SK-N-SH (cell line): Measurements from ENCODE around the gene FXYD5. TPM values are rescaled to one million over a fixed set of nuclear protein-coding genes. Genes with fewer than 3 reads are reported as not detected.

Experiments
- CTCF ChIA-PET: fragments of 300-600, 350-600 bp; formaldehyde crosslinking; extraction: SDS; loops from one replicate; lab custom pipeline; 2021; lab: Yijun Ruan, JAX
- POLR2A ChIA-PET: fragments of 350-600 bp; sonication (Branson Sonifier 250); formaldehyde crosslinking; extraction: SDS; loops from one replicate; lab custom pipeline; 2020; ENCODE audit warnings: antibody characterized with exemption, inconsistent platforms; lab: Yijun Ruan, JAX
- DNase-seq: peaks from one replicate; pipeline ENCODE4 v3.0.0; 2012
- H2AFZ ChIP-seq: fragments of 200-600 bp; sonication (generic); 2 replicates; pipeline ENCODE4 v1.8.1; 2016; ENCODE audit warnings: antibody characterized with exemption, mild to moderate bottlenecking, low read depth
- H3F3A ChIP-seq: fragments of 200-600 bp; sonication (generic); replicated peaks from 2 replicates; pipeline ENCODE3; 2016; ENCODE audit warnings: antibody characterized with exemption, mild to moderate bottlenecking; ENCODE audit not compliant: insufficient read depth
- H3K27ac ChIP-seq, 2 experiments: fragments of 200-500 bp in 1 of 2; fragments of 200-600 bp in 1 of 2; sonication (Bioruptor generic) in 1 of 2; sonication (generic), shearing (Covaris generic) in 1 of 2; 2 replicates each; pipeline versions ENCODE4 v1.5.1 to v1.6.1; 2014 to 2016; ENCODE audit warnings: low read depth in 2 of 2, inconsistent platforms in 1 of 2, low read length in 1 of 2, mild to moderate bottlenecking in 1 of 2, mixed read lengths in 1 of 2
- H3K27me3 ChIP-seq: fragments of 200-600 bp; sonication (generic), shearing (Covaris generic); 2 replicates; pipeline ENCODE4 v1.6.1; 2016; ENCODE audit warnings: mixed run types; ENCODE audit not compliant: insufficient read depth
- H3K36me3 ChIP-seq, 2 experiments: fragments of 200-500 bp in 1 of 2; fragments of 200-600 bp in 1 of 2; sonication (Bioruptor generic) in 1 of 2; sonication (generic) in 1 of 2; replicated peaks in 1 of 2; 2 replicates each; pipeline versions ENCODE3 to v1.5.1; 2014 to 2016; ENCODE audit warnings: low read length in 1 of 2, mild to moderate bottlenecking in 1 of 2; ENCODE audit not compliant: insufficient read depth in 2 of 2, control insufficient read depth in 1 of 2
- H3K4me1 ChIP-seq, 2 experiments: fragments of 200-500 bp in 1 of 2; fragments of 200-600 bp in 1 of 2; sonication (Bioruptor generic) in 1 of 2; sonication (generic), shearing (Covaris generic) in 1 of 2; 2 replicates each; pipeline versions ENCODE4 v1.5.1 to v1.6.1; 2014 to 2016; ENCODE audit warnings: low read depth in 1 of 2, low read length in 1 of 2, mixed run types in 1 of 2; ENCODE audit not compliant: insufficient read depth in 2 of 2, control insufficient read depth in 1 of 2
- H3K4me2 ChIP-seq: fragments of 200-600 bp; sonication (generic), shearing (Covaris generic); 2 replicates; pipeline ENCODE4 v1.6.1; 2017; ENCODE audit warnings: mixed run types
- H3K4me3 ChIP-seq, 2 experiments: fragments of 200-500 bp in 1 of 2; fragments of 200-600 bp in 1 of 2; sonication (Bioruptor generic) in 1 of 2; sonication (generic), shearing (Covaris generic) in 1 of 2; 2 replicates each; pipeline versions ENCODE4 v1.5.1 to v1.8.1; 2014 to 2016; ENCODE audit warnings: low read depth in 2 of 2, inconsistent platforms in 1 of 2, low read length in 1 of 2, mild to moderate bottlenecking in 1 of 2, mixed read lengths in 1 of 2, moderate library complexity in 1 of 2
- H3K79me2 ChIP-seq: fragments of 200-600 bp; sonication (generic); 2 replicates; pipeline ENCODE4 v1.8.1; 2017; ENCODE audit warnings: mild to moderate bottlenecking; ENCODE audit not compliant: insufficient read depth
- H3K9ac ChIP-seq: fragments of 200-600 bp; sonication (generic); 2 replicates; pipeline ENCODE4 v1.6.1; 2017; ENCODE audit warnings: mixed run types
- H3K9me2 ChIP-seq: fragments of 200-600 bp; sonication (generic); 2 replicates; pipeline ENCODE4 v1.6.1; 2017; ENCODE audit warnings: mixed run types
- H3K9me3 ChIP-seq: fragments of 200-600 bp; sonication (generic); 2 replicates; pipeline ENCODE4 v1.6.1; 2017; ENCODE audit warnings: mixed run types, mild to moderate bottlenecking, moderate library complexity
- H4K20me1 ChIP-seq: fragments of 200-600 bp; sonication (generic); 2 replicates; pipeline ENCODE4 v1.6.1; 2017; ENCODE audit warnings: mild to moderate bottlenecking, mixed run types; ENCODE audit not compliant: insufficient read depth
- EP300 ChIP-seq, 2 experiments: IDR thresholded peaks; 2 replicates each; pipeline versions ENCODE4 v1.4.0 to v1.6.1; 2012; ENCODE audit warnings: borderline replicate concordance in 1 of 2, low read depth in 1 of 2, low read length in 1 of 2
- GABPA ChIP-seq: IDR thresholded peaks from 2 replicates; pipeline ENCODE4 v1.4.0; 2012; ENCODE audit warnings: low read depth, mild to moderate bottlenecking
- GATA2 ChIP-seq: sonication (generic); formaldehyde crosslinking; IDR thresholded peaks from 2 replicates; pipeline ENCODE4 v1.5.0; 2020; ENCODE audit warnings: mild to moderate bottlenecking, missing genetic modification reagents
- NFIC ChIP-seq: IDR thresholded peaks from 2 replicates; pipeline ENCODE4 v1.4.0; 2012; ENCODE audit warnings: borderline replicate concordance
- NRF1 ChIP-seq: IDR thresholded peaks from 2 replicates; pipeline ENCODE4 v1.6.1; 2012; ENCODE audit warnings: low read depth, mild to moderate bottlenecking, low read length
- POLR2AphosphoS5 ChIP-seq: IDR thresholded peaks from 2 replicates; pipeline ENCODE4 v1.6.1; 2012; ENCODE audit warnings: low read depth, low read length
- RFX5 ChIP-seq: IDR thresholded peaks from 2 replicates; pipeline ENCODE4 v1.6.1; 2012; ENCODE audit warnings: mild to moderate bottlenecking, improper control_type of control experiment, low read length
- SIN3A ChIP-seq: IDR thresholded peaks from 2 replicates; pipeline ENCODE4 v1.6.1; 2012; ENCODE audit warnings: low read depth, mild to moderate bottlenecking, low read length, moderate library complexity, borderline replicate concordance
- SMC3 ChIP-seq: IDR thresholded peaks from 2 replicates; pipeline ENCODE4 v1.6.1; 2012; ENCODE audit warnings: low read depth, low read length, improper control_type of control experiment
- TAF1 ChIP-seq: IDR thresholded peaks from 2 replicates; pipeline ENCODE4 v1.6.1; 2012; ENCODE audit warnings: low read depth, mild to moderate bottlenecking, low read length, moderate library complexity, borderline replicate concordance
- TEAD4 ChIP-seq: IDR thresholded peaks from 2 replicates; pipeline ENCODE4 v1.4.0; 2012; ENCODE audit warnings: mild to moderate bottlenecking, borderline replicate concordance; ENCODE audit not compliant: insufficient read depth
- YY1 ChIP-seq: IDR thresholded peaks from 2 replicates; pipeline ENCODE4 v1.4.0; 2012; ENCODE audit warnings: low read depth, mild to moderate bottlenecking
- WGBS: methylation state at CpG from one replicate; pipeline ENCODE4 v1.1.6; 2017; ENCODE audit warnings: low lambda C conversion rate; 5-methylcytosine and 5-hydroxymethylcytosine counted together
- polyA plus RNA-seq, 3 experiments: library from polyadenylated mRNA; depleted of rRNA; stranded (reverse); fragments of >200 nt; gene quantifications; 2 replicates each; pipeline ENCODE4 v1.2.3, GENCODE V29; 2012
- TF ChIP-seq, protein P1 (sequence below): fragments of 150-350 bp; IDR thresholded peaks from 2 replicates; pipeline ENCODE4 v1.6.1; 2016; ENCODE audit warnings: mild to moderate bottlenecking, low read depth, low read length
- TF ChIP-seq, protein P2 (sequence below): fragments of 150-350 bp; IDR thresholded peaks from 2 replicates; pipeline ENCODE4 v1.6.1; 2017; ENCODE audit warnings: antibody characterized with exemption, low read length, low read depth, borderline replicate concordance
- TF ChIP-seq, protein P3 (sequence below): IDR thresholded peaks from 2 replicates; pipeline ENCODE4 v1.4.0; 2012; ENCODE audit warnings: low read depth, borderline replicate concordance
- TF ChIP-seq, protein P4 (sequence below): IDR thresholded peaks from 2 replicates; pipeline ENCODE4 v1.4.0; 2012; ENCODE audit warnings: low read depth, borderline replicate concordance

The FXYD5 gene
- polyA plus RNA-seq, 1 of the 3 experiments (the other 2 are of a cell fraction): 195 TPM

DNA sequence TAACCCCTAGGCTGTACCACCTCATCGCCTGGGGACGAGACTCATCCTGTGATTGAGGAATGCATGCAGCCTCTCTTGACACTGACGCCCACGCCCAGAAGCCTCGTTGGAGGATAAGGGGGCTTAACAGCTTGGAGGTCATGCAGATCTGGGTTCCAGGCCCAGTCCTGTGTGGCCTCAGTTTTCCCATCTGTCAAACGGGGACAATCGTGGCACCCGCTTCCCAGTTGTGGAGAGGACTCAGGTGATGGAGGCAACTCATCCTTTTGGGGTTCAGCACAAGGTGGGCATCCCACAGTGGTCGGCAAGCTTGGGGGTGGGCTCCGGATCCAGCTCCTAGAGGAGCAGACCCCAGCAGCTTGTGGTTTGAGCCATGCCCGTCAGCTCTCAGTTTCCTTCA is 18.3 kb upstream of the FXYD5 start:
- DNase-seq: no peak
- no peaks in the 10 kb centered on the region for H4K20me1 ChIP-seq
- no peak for TF ChIP-seq YY1
- TF ChIP-seq, all 33 proteins: peak for 0
- no peaks in the 10 kb centered on the region for H3F3A ChIP-seq
- WGBS: 67% methylated on average over 5 of the region's 11 CpGs
- no peak overlapping the region for H3K4me2 ChIP-seq
- H3K4me3 ChIP-seq: no peak overlapping the region
- peaks cover 0 to 12% of the 10 kb centered on the region in 2 experiments; a peak in 2 of 4 replicates for H3K4me1 ChIP-seq
- ChIA-PET POLR2A (no interaction called here), CTCF (interaction anchor here (0.5 to 5.4 kb wide), 28 partner anchors 9 to 498 kb away, joined by 3 to 66 read pairs (median 5); partner anchors contain the start of genes FXYD3 and USF2)
- no peaks in the 10 kb centered on the region for H3K9me3 ChIP-seq
- H2AFZ ChIP-seq: no peak overlapping the region
- no peaks in the 10 kb centered on the region for H3K9me2 ChIP-seq
- no peaks in the 10 kb centered on the region for H3K79me2 ChIP-seq
- no peaks in the 10 kb centered on the region for H3K36me3 ChIP-seq
- H3K27ac ChIP-seq: no peak overlapping the region
- H3K9ac ChIP-seq: no peak overlapping the region
- H3K27me3 ChIP-seq: peaks cover 15% of the 10 kb centered on the region; the same call in 1 of the 2 replicates

DNA sequence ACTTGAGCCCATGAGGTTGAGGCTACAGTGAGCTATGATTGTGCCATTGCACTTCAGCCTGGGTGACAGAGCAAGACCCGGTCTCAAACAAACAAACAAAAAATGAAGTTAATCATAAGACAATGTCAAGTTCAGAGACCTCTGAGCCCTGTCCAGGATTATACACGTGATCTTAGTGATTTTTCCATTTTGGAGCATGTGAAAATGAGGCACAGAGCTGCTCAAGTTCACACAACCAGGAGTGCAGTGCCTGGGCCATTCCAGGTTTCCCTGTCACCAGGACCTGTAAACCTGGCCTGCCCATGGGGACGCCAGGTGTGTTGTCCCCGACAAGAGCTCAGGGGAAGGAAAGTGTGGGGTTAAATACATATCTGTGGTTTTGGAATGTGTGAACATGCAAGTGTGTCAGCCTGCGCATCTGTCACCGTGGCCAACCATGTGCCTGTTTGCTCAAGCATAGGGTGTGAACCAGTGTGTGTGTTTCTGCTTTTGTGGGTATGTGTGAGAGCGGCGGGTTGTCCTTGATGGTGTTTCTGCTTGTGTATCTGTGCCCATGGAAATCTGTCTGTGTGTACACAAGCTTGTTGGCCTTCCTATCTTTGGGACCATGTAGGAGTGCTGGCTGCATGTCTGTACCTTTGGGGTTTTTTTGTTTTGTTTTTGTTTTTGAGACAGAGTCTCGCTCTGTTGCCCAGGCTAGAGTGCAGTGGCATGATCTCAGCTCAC is 17.4 kb upstream of the FXYD5 start:
- no peak overlapping the region for H3K4me3 ChIP-seq
- H3K79me2 ChIP-seq: no peaks in the 10 kb centered on the region
- H4K20me1 ChIP-seq: no peaks in the 10 kb centered on the region
- H3K4me2 ChIP-seq: no peak overlapping the region
- WGBS: 62% methylated on average over 9 of the region's 9 CpGs
- no peak overlapping the region for H3K27ac ChIP-seq
- TF ChIP-seq, protein P1, sequence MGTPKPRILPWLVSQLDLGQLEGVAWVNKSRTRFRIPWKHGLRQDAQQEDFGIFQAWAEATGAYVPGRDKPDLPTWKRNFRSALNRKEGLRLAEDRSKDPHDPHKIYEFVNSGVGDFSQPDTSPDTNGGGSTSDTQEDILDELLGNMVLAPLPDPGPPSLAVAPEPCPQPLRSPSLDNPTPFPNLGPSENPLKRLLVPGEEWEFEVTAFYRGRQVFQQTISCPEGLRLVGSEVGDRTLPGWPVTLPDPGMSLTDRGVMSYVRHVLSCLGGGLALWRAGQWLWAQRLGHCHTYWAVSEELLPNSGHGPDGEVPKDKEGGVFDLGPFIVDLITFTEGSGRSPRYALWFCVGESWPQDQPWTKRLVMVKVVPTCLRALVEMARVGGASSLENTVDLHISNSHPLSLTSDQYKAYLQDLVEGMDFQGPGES: no peak
- TF ChIP-seq, protein P2, sequence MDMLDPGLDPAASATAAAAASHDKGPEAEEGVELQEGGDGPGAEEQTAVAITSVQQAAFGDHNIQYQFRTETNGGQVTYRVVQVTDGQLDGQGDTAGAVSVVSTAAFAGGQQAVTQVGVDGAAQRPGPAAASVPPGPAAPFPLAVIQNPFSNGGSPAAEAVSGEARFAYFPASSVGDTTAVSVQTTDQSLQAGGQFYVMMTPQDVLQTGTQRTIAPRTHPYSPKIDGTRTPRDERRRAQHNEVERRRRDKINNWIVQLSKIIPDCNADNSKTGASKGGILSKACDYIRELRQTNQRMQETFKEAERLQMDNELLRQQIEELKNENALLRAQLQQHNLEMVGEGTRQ: no peak
- TF ChIP-seq RFX5 (no peak), TEAD4 (no peak), NFIC (no peak), TAF1 (no peak), POLR2AphosphoS5 (no peak), SMC3 (no peak), GABPA (no peak), SIN3A (no peak), NRF1 (no peak), GATA2 (CRISPR knock-in tag) (no peak), EP300 (IDR thresholded peaks at IDR 0.05; ENCODE audit: borderline replicate concordance in 1 of 2, low read depth in 1 of 2, low read length in 1 of 2) (no peak)
- TF ChIP-seq, protein P3, sequence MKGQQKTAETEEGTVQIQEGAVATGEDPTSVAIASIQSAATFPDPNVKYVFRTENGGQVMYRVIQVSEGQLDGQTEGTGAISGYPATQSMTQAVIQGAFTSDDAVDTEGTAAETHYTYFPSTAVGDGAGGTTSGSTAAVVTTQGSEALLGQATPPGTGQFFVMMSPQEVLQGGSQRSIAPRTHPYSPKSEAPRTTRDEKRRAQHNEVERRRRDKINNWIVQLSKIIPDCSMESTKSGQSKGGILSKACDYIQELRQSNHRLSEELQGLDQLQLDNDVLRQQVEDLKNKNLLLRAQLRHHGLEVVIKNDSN: no peak
- TF ChIP-seq, protein P4, sequence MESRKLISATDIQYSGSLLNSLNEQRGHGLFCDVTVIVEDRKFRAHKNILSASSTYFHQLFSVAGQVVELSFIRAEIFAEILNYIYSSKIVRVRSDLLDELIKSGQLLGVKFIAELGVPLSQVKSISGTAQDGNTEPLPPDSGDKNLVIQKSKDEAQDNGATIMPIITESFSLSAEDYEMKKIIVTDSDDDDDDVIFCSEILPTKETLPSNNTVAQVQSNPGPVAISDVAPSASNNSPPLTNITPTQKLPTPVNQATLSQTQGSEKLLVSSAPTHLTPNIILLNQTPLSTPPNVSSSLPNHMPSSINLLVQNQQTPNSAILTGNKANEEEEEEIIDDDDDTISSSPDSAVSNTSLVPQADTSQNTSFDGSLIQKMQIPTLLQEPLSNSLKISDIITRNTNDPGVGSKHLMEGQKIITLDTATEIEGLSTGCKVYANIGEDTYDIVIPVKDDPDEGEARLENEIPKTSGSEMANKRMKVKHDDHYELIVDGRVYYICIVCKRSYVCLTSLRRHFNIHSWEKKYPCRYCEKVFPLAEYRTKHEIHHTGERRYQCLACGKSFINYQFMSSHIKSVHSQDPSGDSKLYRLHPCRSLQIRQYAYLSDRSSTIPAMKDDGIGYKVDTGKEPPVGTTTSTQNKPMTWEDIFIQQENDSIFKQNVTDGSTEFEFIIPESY: no peak
- H3K36me3 ChIP-seq: no peaks in the 10 kb centered on the region
- H3K9me2 ChIP-seq: no peaks in the 10 kb centered on the region
- H3K9ac ChIP-seq: no peak overlapping the region
- H3K4me1 ChIP-seq: peaks cover 0 to 17% of the 10 kb centered on the region in 2 experiments; a peak in 2 of 4 replicates
- DNase-seq: no peak
- no peak overlapping the region for H2AFZ ChIP-seq
- ChIA-PET CTCF (interaction anchor here (0.7 to 5.4 kb wide), 10 partner anchors 8 to 92 kb away, joined by 3 to 66 read pairs (median 16); partner anchors contain the start of gene FXYD3), POLR2A (no interaction called here)
- H3K27me3 ChIP-seq: peaks cover 16% of the 10 kb centered on the region; the same call in 1 of the 2 replicates
- no peaks in the 10 kb centered on the region for H3K9me3 ChIP-seq
- H3F3A ChIP-seq: peaks cover 6% of the 10 kb centered on the region
